H1 (cell line): ENCODE data around the gene ZNF516. TPM values are rescaled to one million over a fixed set of nuclear protein-coding genes. Genes with fewer than 3 reads are reported as not detected.

Source experiments
- CTCF ChIA-PET: fragments of 300-600 bp; sonication (Branson Sonifier 250); formaldehyde crosslinking; loops from one replicate; lab custom pipeline; 2021; ENCODE audit not compliant: partially characterized antibody; lab: Charles Lee
- POLR2A ChIA-PET: fragments of 300-600 bp; sonication (Branson Sonifier 250); formaldehyde crosslinking; loops from one replicate; lab custom pipeline; 2021; ENCODE audit warnings: inconsistent platforms; ENCODE audit not compliant: partially characterized antibody; lab: Charles Lee
- DNase-seq, 2 experiments: peaks; one replicate each; pipeline versions ENCODE4 v3.0.0 to v3.0.0-alpha.2; 2010 to 2022; ENCODE audit warnings: low spot score in 2 of 2, low read depth in 1 of 2, mixed read lengths in 1 of 2
- FAIRE-seq: peaks from 2 replicates; lab custom pipeline; 2011; peaks lifted over from hg19 to GRCh38; lab: Jason Lieb, UNC
- H2AFZ ChIP-seq: 2 replicates; pipeline ENCODE4 v1.8.1; 2012; ENCODE audit warnings: low read length, inconsistent platforms
- H2AK5ac ChIP-seq: 2 replicates; pipeline ENCODE4 v1.6.1; 2013; ENCODE audit warnings: low read depth, low read length
- H2BK120ac ChIP-seq: replicated peaks from 2 replicates; pipeline ENCODE3; 2013; ENCODE audit warnings: low read depth, low read length, inconsistent platforms
- H2BK12ac ChIP-seq: 2 replicates; pipeline ENCODE4 v1.6.1; 2013; ENCODE audit warnings: low read depth, low read length
- H2BK15ac ChIP-seq: 2 replicates; pipeline ENCODE4 v1.6.1; 2013; ENCODE audit warnings: low read length
- H2BK20ac ChIP-seq: 2 replicates; pipeline ENCODE4 v1.6.1; 2013; ENCODE audit warnings: low read length
- H2BK5ac ChIP-seq: 2 replicates; pipeline ENCODE4 v1.6.1; 2013; ENCODE audit warnings: low read depth, low read length
- H3K14ac ChIP-seq: 2 replicates; pipeline ENCODE4 v1.6.1; 2013; ENCODE audit warnings: inconsistent platforms; ENCODE audit not compliant: insufficient read length
- H3K18ac ChIP-seq: 2 replicates; pipeline ENCODE4 v1.6.1; 2013; ENCODE audit warnings: low read length; ENCODE audit errors: extremely low read depth
- H3K23ac ChIP-seq: 2 replicates; pipeline ENCODE4 v1.6.1; 2013; ENCODE audit warnings: inconsistent platforms; ENCODE audit not compliant: insufficient read length
- H3K23me2 ChIP-seq: 2 replicates; pipeline ENCODE4 v1.6.1; 2013; ENCODE audit warnings: low read depth, low read length
- H3K27ac ChIP-seq: 2 replicates; pipeline ENCODE4 v1.6.1; 2011; ENCODE audit warnings: low read depth, low read length, inconsistent platforms
- H3K27me3 ChIP-seq, 4 experiments: replicated peaks in 1 of 4; 1 replicate in 1 of 4; 2 replicates in 3 of 4; pipeline versions ENCODE4 v1.6.1 to v1.8.1; 2011 to 2013; ENCODE audit warnings: low read length in 3 of 4, mild to moderate bottlenecking in 3 of 4, inconsistent platforms in 2 of 4, mixed read lengths in 2 of 4, moderate library complexity in 1 of 4; ENCODE audit not compliant: control insufficient read depth in 3 of 4, insufficient read depth in 3 of 4; ENCODE audit errors: extremely low read depth in 1 of 4
- H3K36me3 ChIP-seq, 4 experiments: 2 replicates each; pipeline versions ENCODE4 v1.6.1 to v1.8.1; 2011 to 2013; ENCODE audit warnings: mild to moderate bottlenecking in 4 of 4, low read length in 3 of 4, moderate library complexity in 2 of 4, control low read depth in 1 of 4, inconsistent platforms in 1 of 4; ENCODE audit not compliant: insufficient read depth in 4 of 4, control insufficient read depth in 2 of 4
- H3K4ac ChIP-seq: replicated peaks from 2 replicates; pipeline ENCODE3; 2013; ENCODE audit warnings: low read length, low read depth, mixed read lengths, inconsistent platforms; ENCODE audit not compliant: insufficient read length
- H3K4me1 ChIP-seq, 4 experiments: replicated peaks in 1 of 4; 1 replicate in 1 of 4; 2 replicates in 3 of 4; pipeline versions ENCODE4 v1.6.1 to v1.8.1; 2011 to 2013; ENCODE audit warnings: low read length in 3 of 4, inconsistent platforms in 2 of 4, mixed read lengths in 1 of 4; ENCODE audit not compliant: insufficient read depth in 4 of 4, control insufficient read depth in 3 of 4
- H3K4me2 ChIP-seq, 2 experiments: 2 replicates each; pipeline versions ENCODE4 v1.6.1 to v1.8.1; 2011 to 2013; ENCODE audit warnings: low read depth in 2 of 2, low read length in 2 of 2, control low read depth in 1 of 2, inconsistent platforms in 1 of 2, mild to moderate bottlenecking in 1 of 2; ENCODE audit not compliant: insufficient read depth in 1 of 2
- H3K4me3 ChIP-seq, 4 experiments: fragments of 200-600, 300-600 bp in 1 of 4; sonication (generic), shearing (Covaris generic), sonication (Bioruptor Twin) in 1 of 4; 2 replicates each; pipeline versions ENCODE4 v1.5.1 to v1.8.1; 2011 to 2016; ENCODE audit warnings: low read length in 4 of 4, low read depth in 3 of 4, control low read depth in 2 of 4, inconsistent platforms in 2 of 4, mild to moderate bottlenecking in 2 of 4, mixed read lengths in 1 of 4, moderate library complexity in 1 of 4; ENCODE audit not compliant: insufficient read depth in 2 of 4; ENCODE audit errors: extremely low read depth in 1 of 4
- H3K56ac ChIP-seq: replicated peaks from 2 replicates; pipeline ENCODE3; 2013; ENCODE audit warnings: low read depth, mild to moderate bottlenecking, mixed read lengths, low read length, inconsistent platforms; ENCODE audit not compliant: insufficient read length
- H3K79me1 ChIP-seq: 2 replicates; pipeline ENCODE4 v1.6.1; 2013; ENCODE audit warnings: low read depth, low read length, control low read depth
- H3K79me2 ChIP-seq, 2 experiments: 2 replicates each; pipeline versions ENCODE4 v1.6.1 to v1.8.1; 2012 to 2013; ENCODE audit warnings: low read length in 2 of 2, mild to moderate bottlenecking in 2 of 2, inconsistent platforms in 1 of 2; ENCODE audit not compliant: insufficient read depth in 2 of 2, control insufficient read depth in 1 of 2
- H3K9ac ChIP-seq, 4 experiments: replicated peaks in 1 of 4; 1 replicate in 1 of 4; 2 replicates in 3 of 4; pipeline versions ENCODE4 v1.6.1 to v1.8.1; 2011 to 2013; ENCODE audit warnings: low read depth in 3 of 4, low read length in 3 of 4, control low read depth in 2 of 4, mild to moderate bottlenecking in 2 of 4, moderate library complexity in 2 of 4, inconsistent platforms in 1 of 4; ENCODE audit errors: extremely low read depth in 1 of 4
- H3K9me3 ChIP-seq, 2 experiments: 2 replicates each; pipeline versions ENCODE4 v1.6.1 to v1.8.1; 2012 to 2013; ENCODE audit warnings: mild to moderate bottlenecking in 2 of 2, moderate library complexity in 2 of 2, control low read depth in 1 of 2, inconsistent platforms in 1 of 2, low read depth in 1 of 2, low read length in 1 of 2, mixed read lengths in 1 of 2; ENCODE audit not compliant: insufficient read depth in 2 of 2
- H4K20me1 ChIP-seq, 2 experiments: replicated peaks in 1 of 2; 2 replicates each; pipeline versions ENCODE3 to v1.8.1; 2011 to 2013; ENCODE audit warnings: inconsistent platforms in 2 of 2, low read length in 2 of 2, mild to moderate bottlenecking in 1 of 2; ENCODE audit not compliant: insufficient read depth in 2 of 2, control insufficient read depth in 1 of 2
- H4K5ac ChIP-seq: 2 replicates; pipeline ENCODE4 v1.6.1; 2013; ENCODE audit warnings: low read length, low read depth, mixed read lengths, inconsistent platforms; ENCODE audit not compliant: insufficient read length
- H4K8ac ChIP-seq: 2 replicates; pipeline ENCODE4 v1.8.0; 2013; ENCODE audit warnings: mild to moderate bottlenecking, moderate library complexity, low read length, inconsistent platforms; ENCODE audit not compliant: insufficient read depth; ENCODE audit errors: extremely low read depth
- H4K91ac ChIP-seq: replicated peaks from 2 replicates; pipeline ENCODE3; 2013; ENCODE audit warnings: low read length, mixed read lengths, inconsistent platforms; ENCODE audit not compliant: insufficient read length
- ATF3 ChIP-seq: IDR thresholded peaks from 2 replicates; pipeline ENCODE4 v1.6.1; 2011; ENCODE audit warnings: low read depth, mild to moderate bottlenecking, low read length; ENCODE audit not compliant: insufficient read depth
- BACH1 ChIP-seq: IDR thresholded peaks from 2 replicates; pipeline ENCODE4 v1.6.1; 2012; ENCODE audit warnings: low read length, improper control_type of control experiment
- MAFK ChIP-seq: IDR thresholded peaks from 2 replicates; pipeline ENCODE4 v1.6.1; 2012; ENCODE audit warnings: low read depth, mild to moderate bottlenecking, improper control_type of control experiment, low read length
- SIRT6 ChIP-seq: IDR thresholded peaks from one replicate; pipeline ENCODE4 v1.7.1; 2012; ENCODE audit warnings: low read length, inconsistent platforms
- WGBS, 2 experiments: shearing (Covaris generic) in 1 of 2; methylation state at CpG; one replicate each; pipeline versions ENCODE4 v1.1.6 to v1.1.7; 2013 to 2015; ENCODE audit warnings: low lambda C conversion rate in 2 of 2, mixed read lengths in 2 of 2, inconsistent platforms in 1 of 2, low coverage in 1 of 2, missing lambda C conversion rate in 1 of 2; ENCODE audit not compliant: insufficient replicate concordance in 2 of 2, insufficient coverage in 1 of 2, insufficient read length in 1 of 2; ENCODE audit errors: extremely low coverage in 1 of 2, missing lambda C conversion rate in 1 of 2; 5-methylcytosine and 5-hydroxymethylcytosine counted together
- polyA plus RNA-seq, 7 experiments: library from polyadenylated mRNA; depleted of rRNA in 3 of 7; stranded (reverse) in 5 of 7; unstranded in 2 of 7; fragments of >200 nt in 5 of 7; fragments of 200-250 nt in 2 of 7; gene quantifications; 1 replicate in 5 of 7; 2 replicates in 1 of 7; 4 replicates in 1 of 7; pipeline versions ENCODE4 v1.2.1 to v1.2.3, GENCODE V29; 2011 to 2013; ENCODE audit warnings: missing spikeins in 2 of 7, mixed read lengths in 2 of 7
- total RNA-seq: library from RNA; stranded (reverse); fragmentation: NEBNext Ultra II Directional; extraction: Animal tissue kit (Norgen Biotek cat#: 25700); gene quantifications from 2 replicates; pipeline ENCODE4 v1.2.1, GENCODE V29; 2021

ZNF516 gene
- total and polyA plus RNA-seq, 2 of the 8 experiments (the other 6 are each of a cell fraction or from before 2014, with no cell fraction given) = 7.3 to 17.0 TPM

GRCh38 chr18:76490033-76490432 is 5.0 kb downstream of the ZNF516 start:
- POLR2A ChIA-PET = interaction anchor here (1.0 to 1.2 kb wide), 3 partner anchors 8 to 37 kb away, joined by 3 to 11 read pairs (median 4); no protein-coding TSS in a partner anchor
- Histone ChIP-seq H3K4me2 (peak overlapping the region; percentile 98), H3K18ac (no peak overlapping the region), H3K14ac (no peak overlapping the region), H4K8ac (no peak overlapping the region), H3K4me1 (peaks cover 5 to 17% (median 12%) of the 10 kb centered on the region in 4 experiments), H3K79me2 (peaks cover 0 to 52% of the 10 kb centered on the region in 2 experiments; a peak in 2 of 4 replicates), H2AK5ac (no peak overlapping the region), H2BK20ac (no peak overlapping the region), H3K36me3 (no peaks in the 10 kb centered on the region), H3K4me3 (peak overlapping the region; percentile 69 to 93 (median 80); a peak in 6 of 8 replicates), H4K5ac (no peak overlapping the region), H3K23ac (no peak overlapping the region), H2BK15ac (no peak overlapping the region), H4K20me1 (peaks cover 3 to 9% of the 10 kb centered on the region in 2 experiments), H3K23me2 (peaks cover 24% of the 10 kb centered on the region), H2BK5ac (no peak overlapping the region), H2BK120ac (no peak overlapping the region), H2BK12ac (no peak overlapping the region), H3K9me3 (no peaks in the 10 kb centered on the region), H3K27me3 (peaks cover 0 to 21% (median 6%) of the 10 kb centered on the region in 4 experiments; a peak in 6 of 7 replicates), H3K27ac (no peak overlapping the region), H3K56ac (no peak overlapping the region), H2AFZ (no peak overlapping the region), H3K79me1 (peaks cover 6% of the 10 kb centered on the region; the same call in 1 of the 2 replicates), H3K4ac (no peak overlapping the region), H3K9ac (no peak overlapping the region), H4K91ac (no peak overlapping the region)
- DNase-seq (no peak), FAIRE-seq (no peak)
- no peak for TF ChIP-seq MAFK
- no peak for TF ChIP-seq ATF3
- TF ChIP-seq BACH1 = no peak
- no peak for TF ChIP-seq SIRT6
- 31% methylated on average over 5 of the region's 5 CpGs; no CpG with 5 or more reads in 1 of the 2 experiments for WGBS, 2 experiments
- CTCF ChIA-PET = interaction anchor here (0.6 to 2.7 kb wide), 6 partner anchors 10 to 674 kb away, joined by 3 to 10 read pairs (median 4); no protein-coding TSS in a partner anchor
